Measurements from ENCODE around the gene RPS8. TPM values are rescaled to one million over a fixed set of nuclear protein-coding genes. Genes with fewer than 3 reads are reported as not detected.

The RPS8 gene
- total and polyA plus RNA-seq, 4 donors: 258 to 891 (median 575) TPM

- no peak for DNase-seq (ENCODE audit: low spot score)
- H3K27ac ChIP-seq (ENCODE audit: low read depth in 1 of 2, low read length in 2 of 2): no peak overlapping the region
These were observed 11.6 kb downstream of the RPS8 start for GRCh38 chr1:44786841-44787426.

GRCh38 chr1:44787506-44787905 is 12.2 kb downstream of the RPS8 start:
- Histone ChIP-seq H3K4me3 (ENCODE audit: low read depth in 1 of 3, low read length in 3 of 3) (no peak overlapping the region), H3K36me3 (ENCODE audit: control insufficient read depth in 4 of 4, insufficient read depth in 3 of 4, low read depth in 1 of 4, low read length in 3 of 4) (no peaks in the 10 kb centered on the region), H3K9ac (ENCODE audit: low read depth in 1 of 2, low read length in 2 of 2) (no peak overlapping the region), H3K4me1 (ENCODE audit: control insufficient read depth in 4 of 4, insufficient read depth in 4 of 4, low read length in 3 of 4) (peaks cover 6 to 21% (median 13%) of the 10 kb centered on the region in 4 donors), H3K9me3 (ENCODE audit: control insufficient read depth in 4 of 4, low read length in 3 of 4) (no peaks in the 10 kb centered on the region), H3K27me3 (ENCODE audit: control insufficient read depth in 4 of 4, insufficient read depth in 4 of 4, low read length in 3 of 4) (no peaks in the 10 kb centered on the region), H3K27ac (ENCODE audit: low read depth in 1 of 2, low read length in 2 of 2) (no peak overlapping the region)
- TF ChIP-seq NR2F2 (IDR thresholded peaks at IDR 0.05) (no peak), ZBTB33 (IDR thresholded peaks at IDR 0.05) (no peak), HNF4A (conservative IDR thresholded peaks at IDR 0.05) (no peak), CTCF (IDR thresholded peaks at IDR 0.05; ENCODE audit: low read depth, low read length, missing input control) (no peak), FOXA2 (IDR thresholded peaks at IDR 0.05) (no peak), RAD21 (IDR thresholded peaks at IDR 0.05) (no peak), HNF4G (IDR thresholded peaks at IDR 0.05) (no peak)
- DNase-seq (ENCODE audit: low spot score): no peak
- WGBS: 97% methylated on average over 10 of the region's 10 CpGs

More at GRCh38 chr1:44786841-44787426, 11.6 kb downstream of the RPS8 start:
- Histone ChIP-seq H3K27me3 (ENCODE audit: control insufficient read depth in 4 of 4, insufficient read depth in 4 of 4, low read length in 3 of 4) (no peaks in the 10 kb centered on the region), H3K36me3 (ENCODE audit: control insufficient read depth in 4 of 4, insufficient read depth in 3 of 4, low read depth in 1 of 4, low read length in 3 of 4) (no peaks in the 10 kb centered on the region), H3K9me3 (ENCODE audit: control insufficient read depth in 4 of 4, low read length in 3 of 4) (no peaks in the 10 kb centered on the region), H3K4me1 (ENCODE audit: control insufficient read depth in 4 of 4, insufficient read depth in 4 of 4, low read length in 3 of 4) (peaks cover 6 to 21% (median 13%) of the 10 kb centered on the region in 4 donors), H3K9ac (ENCODE audit: low read depth in 1 of 2, low read length in 2 of 2) (no peak overlapping the region), H3K4me3 (ENCODE audit: low read depth in 1 of 3, low read length in 3 of 3) (no peak overlapping the region)
- 83% methylated on average over 9 of the region's 9 CpGs for WGBS
- TF ChIP-seq JUND (IDR thresholded peaks at IDR 0.05) (no peak), HNF4G (IDR thresholded peaks at IDR 0.05) (no peak), MAX (IDR thresholded peaks at IDR 0.05) (no peak), FOXA1 (IDR thresholded peaks at IDR 0.05) (no peak), GABPA (IDR thresholded peaks at IDR 0.05 in 1 of 2, conservative IDR thresholded peaks at IDR 0.05 in 1 of 2) (no peak), CTCF (IDR thresholded peaks at IDR 0.05; ENCODE audit: low read depth, low read length, missing input control) (no peak)
